Measurements from ENCODE around the gene NPPC. TPM values are rescaled to one million over a fixed set of nuclear protein-coding genes. Genes with fewer than 3 reads are reported as not detected.

Gene NPPC
- total RNA-seq, 1 experiment from 2014 or later: 0.98 TPM

DNA sequence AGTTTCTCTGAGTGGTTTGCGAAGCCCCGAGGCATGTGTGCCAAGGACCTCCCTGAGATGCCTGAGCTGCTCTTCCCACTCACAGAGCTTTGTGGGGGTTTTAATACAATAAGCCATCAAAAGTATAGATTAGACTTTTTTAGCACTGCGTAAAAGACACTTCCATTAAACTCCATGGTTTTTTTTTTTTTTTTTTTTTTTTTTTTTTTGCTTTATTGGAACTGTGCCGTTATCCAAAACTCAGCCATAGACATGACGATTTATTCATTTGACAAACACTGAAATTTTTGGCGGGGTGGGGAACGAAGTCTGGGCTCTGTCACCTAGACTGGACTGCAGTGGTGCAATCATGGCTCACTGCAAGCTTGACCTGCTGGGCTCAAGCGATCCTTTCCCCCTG, 18.4 kb downstream of the NPPC start (continued):
- TF ChIP-seq, protein P1, sequence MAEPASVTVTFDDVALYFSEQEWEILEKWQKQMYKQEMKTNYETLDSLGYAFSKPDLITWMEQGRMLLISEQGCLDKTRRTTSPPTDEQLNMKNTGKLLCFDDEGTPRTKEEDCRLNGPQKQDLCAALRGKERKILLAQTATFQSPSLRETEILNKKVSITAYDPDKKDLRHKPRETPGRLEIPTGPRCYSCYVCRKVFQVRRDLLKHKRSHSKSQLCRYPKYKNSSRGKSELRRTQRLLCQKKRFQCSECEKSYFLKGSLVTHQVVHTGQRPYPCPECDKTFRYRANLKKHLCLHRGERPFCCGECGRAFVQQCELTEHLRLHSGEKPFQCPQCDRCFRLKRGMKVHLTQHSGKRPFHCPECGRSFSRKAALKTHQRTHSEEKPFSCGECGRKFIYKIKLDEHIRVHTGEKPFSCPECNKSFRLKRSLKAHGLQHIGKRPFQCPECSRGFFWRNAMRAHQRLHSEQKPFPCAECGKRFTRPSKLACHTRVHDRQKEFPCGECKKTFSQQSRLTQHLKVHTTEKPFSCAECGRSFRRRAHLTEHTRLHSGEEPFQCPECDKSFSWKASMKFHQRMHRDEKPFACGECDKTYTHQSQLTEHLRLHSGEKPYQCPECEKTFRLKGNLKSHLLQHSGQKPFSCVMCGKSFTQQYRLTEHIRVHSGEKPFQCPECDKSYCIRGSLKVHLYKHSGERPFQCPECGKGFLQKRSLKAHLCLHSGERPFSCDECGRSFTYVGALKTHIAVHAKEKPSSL (CRISPR knock-in tag; conservative IDR thresholded peaks at IDR 0.05): no peak
- no peak for TF ChIP-seq GRHL2 (CRISPR knock-in tag; IDR thresholded peaks at IDR 0.05; ENCODE audit: insufficient replicate concordance, severe bottlenecking)
- TF ChIP-seq ESRRA (CRISPR knock-in tag; IDR thresholded peaks at IDR 0.05; ENCODE audit: borderline replicate concordance): no peak
- no peak for TF ChIP-seq TEAD1 (CRISPR knock-in tag; IDR thresholded peaks at IDR 0.05)
- TF ChIP-seq, protein P2, sequence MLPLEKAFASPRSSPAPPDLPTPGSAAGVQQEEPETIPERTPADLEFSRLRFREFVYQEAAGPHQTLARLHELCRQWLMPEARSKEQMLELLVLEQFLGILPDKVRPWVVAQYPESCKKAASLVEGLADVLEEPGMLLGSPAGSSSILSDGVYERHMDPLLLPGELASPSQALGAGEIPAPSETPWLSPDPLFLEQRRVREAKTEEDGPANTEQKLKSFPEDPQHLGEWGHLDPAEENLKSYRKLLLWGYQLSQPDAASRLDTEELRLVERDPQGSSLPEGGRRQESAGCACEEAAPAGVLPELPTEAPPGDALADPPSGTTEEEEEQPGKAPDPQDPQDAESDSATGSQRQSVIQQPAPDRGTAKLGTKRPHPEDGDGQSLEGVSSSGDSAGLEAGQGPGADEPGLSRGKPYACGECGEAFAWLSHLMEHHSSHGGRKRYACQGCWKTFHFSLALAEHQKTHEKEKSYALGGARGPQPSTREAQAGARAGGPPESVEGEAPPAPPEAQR (CRISPR knock-in tag; IDR thresholded peaks at IDR 0.05): no peak
- TF ChIP-seq, protein P3, sequence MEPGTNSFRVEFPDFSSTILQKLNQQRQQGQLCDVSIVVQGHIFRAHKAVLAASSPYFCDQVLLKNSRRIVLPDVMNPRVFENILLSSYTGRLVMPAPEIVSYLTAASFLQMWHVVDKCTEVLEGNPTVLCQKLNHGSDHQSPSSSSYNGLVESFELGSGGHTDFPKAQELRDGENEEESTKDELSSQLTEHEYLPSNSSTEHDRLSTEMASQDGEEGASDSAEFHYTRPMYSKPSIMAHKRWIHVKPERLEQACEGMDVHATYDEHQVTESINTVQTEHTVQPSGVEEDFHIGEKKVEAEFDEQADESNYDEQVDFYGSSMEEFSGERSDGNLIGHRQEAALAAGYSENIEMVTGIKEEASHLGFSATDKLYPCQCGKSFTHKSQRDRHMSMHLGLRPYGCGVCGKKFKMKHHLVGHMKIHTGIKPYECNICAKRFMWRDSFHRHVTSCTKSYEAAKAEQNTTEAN (CRISPR knock-in tag; IDR thresholded peaks at IDR 0.05): no peak
- TF ChIP-seq EMX1 (CRISPR knock-in tag; IDR thresholded peaks at IDR 0.05): no peak
- TF ChIP-seq, protein P4, sequence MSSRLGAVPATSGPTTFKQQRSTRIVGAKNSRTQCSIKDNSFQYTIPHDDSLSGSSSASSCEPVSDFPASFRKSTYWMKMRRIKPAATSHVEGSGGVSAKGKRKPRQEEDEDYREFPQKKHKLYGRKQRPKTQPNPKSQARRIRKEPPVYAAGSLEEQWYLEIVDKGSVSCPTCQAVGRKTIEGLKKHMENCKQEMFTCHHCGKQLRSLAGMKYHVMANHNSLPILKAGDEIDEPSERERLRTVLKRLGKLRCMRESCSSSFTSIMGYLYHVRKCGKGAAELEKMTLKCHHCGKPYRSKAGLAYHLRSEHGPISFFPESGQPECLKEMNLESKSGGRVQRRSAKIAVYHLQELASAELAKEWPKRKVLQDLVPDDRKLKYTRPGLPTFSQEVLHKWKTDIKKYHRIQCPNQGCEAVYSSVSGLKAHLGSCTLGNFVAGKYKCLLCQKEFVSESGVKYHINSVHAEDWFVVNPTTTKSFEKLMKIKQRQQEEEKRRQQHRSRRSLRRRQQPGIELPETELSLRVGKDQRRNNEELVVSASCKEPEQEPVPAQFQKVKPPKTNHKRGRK (CRISPR knock-in tag; IDR thresholded peaks at IDR 0.05; ENCODE audit: borderline replicate concordance): no peak
- TF ChIP-seq RORB (CRISPR knock-in tag; IDR thresholded peaks at IDR 0.05): no peak
- no peak for TF ChIP-seq TCF7 (CRISPR knock-in tag; IDR thresholded peaks at IDR 0.05; ENCODE audit: low read depth)
- TF ChIP-seq SOX15 (CRISPR knock-in tag; IDR thresholded peaks at IDR 0.05): no peak

DNA sequence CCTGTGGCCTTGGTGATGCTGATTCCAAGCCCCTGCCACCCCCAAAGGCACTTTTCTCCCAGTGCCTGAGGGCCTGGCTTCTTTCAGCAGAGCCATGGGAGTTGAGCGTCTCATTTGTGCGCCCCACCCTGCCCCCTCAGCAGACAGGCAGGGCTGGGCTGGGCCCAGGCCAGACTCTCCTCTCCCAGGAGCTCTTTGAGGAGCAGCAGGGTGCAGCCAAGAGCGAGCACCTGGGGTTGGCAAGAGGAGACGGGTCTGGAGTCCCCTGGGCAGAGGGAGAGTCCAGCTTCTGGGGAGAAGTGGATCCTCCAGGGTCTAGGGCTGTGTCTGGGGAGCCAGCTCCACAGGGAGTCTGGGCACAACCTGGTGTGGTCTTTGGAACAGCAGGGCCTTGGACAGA, 21.2 kb downstream of the NPPC start:
- Mint-ChIP-seq H3K4me3 (no peak overlapping the region), H3K27me3 (ENCODE audit: low read depth) (no peaks in the 10 kb centered on the region), H3K27ac (no peak overlapping the region), H3K4me1 (peaks cover 3% of the 10 kb centered on the region; the same call in 1 of the 2 replicates), H3K9me3 (no peaks in the 10 kb centered on the region), H3K36me3 (no peaks in the 10 kb centered on the region)
- ChIA-PET POLR2A (no interaction called here), CTCF (interaction anchor here (0.9 to 6.1 kb wide), 9 partner anchors 13 to 422 kb away, joined by 3 to 48 read pairs (median 5); partner anchors contain the start of gene NPPC)
- no peak for TF ChIP-seq ZNF416 (CRISPR knock-in tag; IDR thresholded peaks at IDR 0.05)
- TF ChIP-seq, protein P5, sequence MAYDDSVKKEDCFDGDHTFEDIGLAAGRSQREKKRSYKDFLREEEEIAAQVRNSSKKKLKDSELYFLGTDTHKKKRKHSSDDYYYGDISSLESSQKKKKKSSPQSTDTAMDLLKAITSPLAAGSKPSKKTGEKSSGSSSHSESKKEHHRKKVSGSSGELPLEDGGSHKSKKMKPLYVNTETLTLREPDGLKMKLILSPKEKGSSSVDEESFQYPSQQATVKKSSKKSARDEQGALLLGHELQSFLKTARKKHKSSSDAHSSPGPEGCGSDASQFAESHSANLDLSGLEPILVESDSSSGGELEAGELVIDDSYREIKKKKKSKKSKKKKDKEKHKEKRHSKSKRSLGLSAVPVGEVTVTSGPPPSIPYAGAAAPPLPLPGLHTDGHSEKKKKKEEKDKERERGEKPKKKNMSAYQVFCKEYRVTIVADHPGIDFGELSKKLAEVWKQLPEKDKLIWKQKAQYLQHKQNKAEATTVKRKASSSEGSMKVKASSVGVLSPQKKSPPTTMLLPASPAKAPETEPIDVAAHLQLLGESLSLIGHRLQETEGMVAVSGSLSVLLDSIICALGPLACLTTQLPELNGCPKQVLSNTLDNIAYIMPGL (CRISPR knock-in tag; IDR thresholded peaks at IDR 0.05): no peak
- no peak for TF ChIP-seq ZNF396 (CRISPR knock-in tag; IDR thresholded peaks at IDR 0.05; ENCODE audit: borderline replicate concordance)
- TF ChIP-seq, protein P6, sequence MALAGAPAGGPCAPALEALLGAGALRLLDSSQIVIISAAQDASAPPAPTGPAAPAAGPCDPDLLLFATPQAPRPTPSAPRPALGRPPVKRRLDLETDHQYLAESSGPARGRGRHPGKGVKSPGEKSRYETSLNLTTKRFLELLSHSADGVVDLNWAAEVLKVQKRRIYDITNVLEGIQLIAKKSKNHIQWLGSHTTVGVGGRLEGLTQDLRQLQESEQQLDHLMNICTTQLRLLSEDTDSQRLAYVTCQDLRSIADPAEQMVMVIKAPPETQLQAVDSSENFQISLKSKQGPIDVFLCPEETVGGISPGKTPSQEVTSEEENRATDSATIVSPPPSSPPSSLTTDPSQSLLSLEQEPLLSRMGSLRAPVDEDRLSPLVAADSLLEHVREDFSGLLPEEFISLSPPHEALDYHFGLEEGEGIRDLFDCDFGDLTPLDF (CRISPR knock-in tag; IDR thresholded peaks at IDR 0.05): no peak
- TF ChIP-seq ATF1 (CRISPR knock-in tag; IDR thresholded peaks at IDR 0.05): no peak
- DNase-seq (ENCODE audit: low spot score) (no peak), ATAC-seq (no peak)
